D721Med (cell line): ENCODE data around the gene ATXN7L1.

Experiments used
- DNase-seq: peaks from one replicate; pipeline ENCODE4 v3.0.0; 2011; ENCODE audit warnings: low spot score; ENCODE audit not compliant: insufficient read length
- FAIRE-seq: peaks from 2 replicates; lab custom pipeline; 2011; peaks lifted over from hg19 to GRCh38; lab: Jason Lieb, UNC
- CTCF ChIP-seq: IDR thresholded peaks from 2 replicates; pipeline ENCODE4 v1.5.1; 2012; ENCODE audit warnings: mild to moderate bottlenecking, control low read depth; ENCODE audit not compliant: insufficient read depth; ENCODE audit errors: missing control alignments

ATXN7L1 gene

GRCh38 chr7:105614341-105614840, 262.0 kb downstream of the ATXN7L1 start:
- no peak for DNase-seq
- no peak for TF ChIP-seq CTCF
- no peak for FAIRE-seq

GRCh38 chr7:105613611-105614330, 262.6 kb downstream of the ATXN7L1 start:
- no peak for DNase-seq
- no peak for TF ChIP-seq CTCF
- no peak for FAIRE-seq

GRCh38 chr7:105612806-105613205, 263.6 kb downstream of the ATXN7L1 start:
- FAIRE-seq (no peak), DNase-seq (no peak)
- no peak for TF ChIP-seq CTCF

GRCh38 chr7:105611856-105612775, 264.3 kb downstream of the ATXN7L1 start:
- no peak for TF ChIP-seq CTCF
- no peak for DNase-seq
- FAIRE-seq = no peak

- FAIRE-seq (no peak), DNase-seq (no peak)
- TF ChIP-seq CTCF = no peak
Measured at GRCh38 chr7:105610165-105610930, 266.1 kb downstream of the ATXN7L1 start.

- no peak for FAIRE-seq
- no peak for DNase-seq
Measured at GRCh38 chr7:105602325-105603305, 273.8 kb downstream of the ATXN7L1 start.

More at GRCh38 chr7:105602325-105603305, 273.8 kb downstream of the ATXN7L1 start:
- TF ChIP-seq CTCF = no peak
